Activated B cell treated with CpG ODN at 0.5 μM for 24 hours (primary cell): ENCODE data around the gene MAN1A1. TPM values are rescaled to one million over a fixed set of nuclear protein-coding genes. Genes with fewer than 3 reads are reported as not detected.

ENCODE experiments used
- ATAC-seq: fragments of 200-7000 bp; cut with Tn5 transposase; one replicate; pipeline ENCODE4 v1.10.0; 2021; ENCODE audit warnings: low read depth, mild to moderate bottlenecking, moderate library complexity
- CTCF ChIA-PET: fragments of 350-600 bp; sonication (Branson Sonifier 250); formaldehyde crosslinking; loops from one replicate; lab custom pipeline; 2021; ENCODE audit warnings: antibody characterized with exemption; lab: Charles Lee
- POLR2A ChIA-PET: fragments of 350-600 bp; sonication (Branson Sonifier 250); formaldehyde crosslinking; loops from one replicate; lab custom pipeline; 2021; ENCODE audit warnings: antibody characterized with exemption; lab: Charles Lee
- DNase-seq: peaks from one replicate; pipeline ENCODE4 v3.0.0; 2022
- H3K27ac Mint-ChIP-seq: one replicate; pipeline ENCODE4 v1.8.0; 2020; ENCODE audit warnings: mixed read lengths
- H3K27me3 Mint-ChIP-seq: one replicate; pipeline ENCODE4 v1.8.0; 2021; ENCODE audit warnings: mixed read lengths
- H3K36me3 Mint-ChIP-seq: one replicate; pipeline ENCODE4 v1.8.0; 2021; ENCODE audit warnings: low read depth, mixed read lengths
- H3K4me1 Mint-ChIP-seq: one replicate; pipeline ENCODE4 v1.8.0; 2021; ENCODE audit warnings: mixed read lengths
- H3K4me3 Mint-ChIP-seq: one replicate; pipeline ENCODE4 v1.8.0; 2020; ENCODE audit warnings: mild to moderate bottlenecking, mixed read lengths
- H3K9me3 Mint-ChIP-seq: one replicate; pipeline ENCODE4 v1.8.0; 2020; ENCODE audit warnings: mixed read lengths
- CTCF ChIP-seq: fragments of 200-600 bp; IDR thresholded peaks from one replicate; pipeline ENCODE4 v1.8.0; 2022; ENCODE audit warnings: antibody characterized with exemption, mild to moderate bottlenecking
- intact Hi-C: fragments of 100-400 bp; cut with micrococcal nuclease; formaldehyde crosslinking; loops from one replicate; pipeline ENCODE4 v1.15.1; 2024
- total RNA-seq: library from RNA; stranded (reverse); gene quantifications from 2 replicates; pipeline ENCODE4 v1.2.3, GENCODE V29; 2022

MAN1A1 gene
- total RNA-seq, 1 donor from 2014 or later: 18.1 TPM

- POLR2A ChIA-PET: no interaction called here
- Mint-ChIP-seq H3K27ac (no peak overlapping the region), H3K9me3 (no peaks in the 10 kb centered on the region), H3K4me1 (no peaks in the 10 kb centered on the region), H3K4me3 (no peak overlapping the region), H3K36me3 (peaks cover 67% of the 10 kb centered on the region), H3K27me3 (no peaks in the 10 kb centered on the region)
- ATAC-seq: no peak
- intact Hi-C loops: no loop called here
- no peak for TF ChIP-seq CTCF
- CTCF ChIA-PET: no interaction called here
- no peak for DNase-seq
Measured at GRCh38 chr6:119187596-119187995, 162.0 kb downstream of the MAN1A1 start.

GRCh38 chr6:119186490-119186889 is 163.1 kb downstream of the MAN1A1 start:
- H3K36me3 Mint-ChIP-seq: peaks cover 69% of the 10 kb centered on the region
- no peak overlapping the region for H3K4me3 Mint-ChIP-seq

GRCh38 chr6:119184008-119184648 is 165.4 kb downstream of the MAN1A1 start:
- H3K27ac Mint-ChIP-seq: no peak overlapping the region
- H3K4me1 Mint-ChIP-seq: no peaks in the 10 kb centered on the region
- peaks cover 69% of the 10 kb centered on the region for H3K36me3 Mint-ChIP-seq

More at GRCh38 chr6:119186490-119186889, 163.1 kb downstream of the MAN1A1 start:
- Mint-ChIP-seq H3K27ac (no peak overlapping the region), H3K9me3 (no peaks in the 10 kb centered on the region), H3K27me3 (no peaks in the 10 kb centered on the region), H3K4me1 (no peaks in the 10 kb centered on the region)
- ChIA-PET POLR2A (no interaction called here), CTCF (no interaction called here)
- no peak for ATAC-seq
- intact Hi-C loops: no loop called here
- DNase-seq: no peak
- TF ChIP-seq CTCF: no peak

GRCh38 chr6:119183457-119183856 is 166.1 kb downstream of the MAN1A1 start:
- DNase-seq: no peak
- Mint-ChIP-seq H3K27me3 (no peaks in the 10 kb centered on the region), H3K4me3 (no peak overlapping the region), H3K36me3 (peaks cover 71% of the 10 kb centered on the region), H3K9me3 (no peaks in the 10 kb centered on the region), H3K4me1 (no peaks in the 10 kb centered on the region), H3K27ac (no peak overlapping the region)
- intact Hi-C loops: no loop called here
- ChIA-PET CTCF (no interaction called here), POLR2A (no interaction called here)
- ATAC-seq: no peak
- TF ChIP-seq CTCF: no peak

More at GRCh38 chr6:119184008-119184648, 165.4 kb downstream of the MAN1A1 start:
- no peaks in the 10 kb centered on the region for H3K9me3 Mint-ChIP-seq
- H3K4me3 Mint-ChIP-seq: no peak overlapping the region
- H3K27me3 Mint-ChIP-seq: no peaks in the 10 kb centered on the region
- ChIA-PET CTCF (no interaction called here), POLR2A (no interaction called here)
- ATAC-seq: no peak
- DNase-seq: no peak
- TF ChIP-seq CTCF: no peak
- intact Hi-C loops: no loop called here

- Mint-ChIP-seq H3K9me3 (no peaks in the 10 kb centered on the region), H3K27me3 (no peaks in the 10 kb centered on the region), H3K4me3 (no peak overlapping the region), H3K27ac (no peak overlapping the region), H3K4me1 (no peaks in the 10 kb centered on the region), H3K36me3 (peaks cover 65% of the 10 kb centered on the region)
- no peak for TF ChIP-seq CTCF
- ChIA-PET POLR2A (no interaction called here), CTCF (no interaction called here)
- DNase-seq (no peak), ATAC-seq (no peak)
- intact Hi-C loops: no loop called here
Measured at GRCh38 chr6:119182875-119183274, 166.7 kb downstream of the MAN1A1 start.
